ENCODE measurements around the gene EWSR1. TPM values are rescaled to one million over a fixed set of nuclear protein-coding genes. Genes with fewer than 3 reads are reported as not detected.

EWSR1 gene
- total and polyA plus RNA-seq, 2 donors (not counting 3 experiments of a cell fraction or from before 2014, with no cell fraction given), result 305 to 588 TPM

GRCh38 chr22:29327089-29327764 is 59.2 kb downstream of the EWSR1 start:
- Histone ChIP-seq H3K27me3 (ENCODE audit: control insufficient read depth in 2 of 2, insufficient read depth in 2 of 2, low read length in 2 of 2) (no peaks in the 10 kb centered on the region), H4K20me1 (replicated peaks; ENCODE audit: control insufficient read depth, extremely low read depth, insufficient read depth, low read length) (no peaks in the 10 kb centered on the region), H3K9me1 (replicated peaks; ENCODE audit: control insufficient read depth, extremely low read depth, insufficient read depth, low read length) (no peaks in the 10 kb centered on the region), H3K9ac (replicated peaks; ENCODE audit: extremely low read depth, insufficient read depth, low read length) (no peak overlapping the region), H3K9me3 (replicated peaks; ENCODE audit: control insufficient read depth, insufficient read depth, low read length) (no peaks in the 10 kb centered on the region), H3K4me2 (ENCODE audit: insufficient read depth, low read length) (no peak overlapping the region), H2AFZ (ENCODE audit: low read depth, low read length) (no peak overlapping the region), H3K4me1 (ENCODE audit: control insufficient read depth, extremely low read depth, insufficient read depth, low read length) (peaks cover 10% of the 10 kb centered on the region), H3K27ac (ENCODE audit: insufficient read depth, low read depth, low read length) (no peak overlapping the region), H3K79me2 (ENCODE audit: control insufficient read depth, insufficient read depth, low read length) (no peaks in the 10 kb centered on the region), H3K36me3 (ENCODE audit: control insufficient read depth in 2 of 2, extremely low read depth in 1 of 2, insufficient read depth in 2 of 2, low read length in 2 of 2) (peaks cover 4 to 34% of the 10 kb centered on the region in 2 experiments), H3K4me3 (replicated peaks in 1 of 3; ENCODE audit: insufficient read depth in 1 of 3, low read depth in 1 of 3, low read length in 3 of 3) (no peak overlapping the region)
- TF ChIP-seq, protein P1, sequence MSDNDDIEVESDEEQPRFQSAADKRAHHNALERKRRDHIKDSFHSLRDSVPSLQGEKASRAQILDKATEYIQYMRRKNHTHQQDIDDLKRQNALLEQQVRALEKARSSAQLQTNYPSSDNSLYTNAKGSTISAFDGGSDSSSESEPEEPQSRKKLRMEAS (IDR thresholded peaks at IDR 0.05; ENCODE audit: insufficient read depth, insufficient read length), result no peak
- no peak for TF ChIP-seq JUN (IDR thresholded peaks at IDR 0.05; ENCODE audit: borderline replicate concordance, insufficient read depth, insufficient read length, low read depth)
- TF ChIP-seq MYC (IDR thresholded peaks at IDR 0.05; ENCODE audit: low read depth, low read length), result no peak
- TF ChIP-seq EZH2 (IDR thresholded peaks at IDR 0.05; ENCODE audit: borderline replicate concordance, low read depth, low read length, severe bottlenecking), result no peak
- no peak for TF ChIP-seq FOS (IDR thresholded peaks at IDR 0.05; ENCODE audit: borderline replicate concordance, insufficient read depth, low read length)
- no peak for TF ChIP-seq POLR2AphosphoS5 (IDR thresholded peaks at IDR 0.05; ENCODE audit: insufficient read depth, low read depth, low read length)
- no peak for TF ChIP-seq POLR2A (IDR thresholded peaks at IDR 0.05; ENCODE audit: low read depth, low read length)
- ChIA-PET POLR2A (no interaction called here), CTCF (no interaction called here)
- dilution Hi-C loops (cut with MboI; ENCODE audit: extremely low pct_ligation_motif_present, low sequenced_read_pairs) (no loop called here), intact Hi-C loops (cut with micrococcal nuclease) (no loop called here)
- DNase-seq (ENCODE audit: low read depth, low spot score) (no peak), FAIRE-seq (no peak)
- BruUV-seq (replicated peaks), result no TSS peak

- no peak for DNase-seq (ENCODE audit: low read depth, low spot score)
- Histone ChIP-seq H3K9ac (replicated peaks; ENCODE audit: extremely low read depth, insufficient read depth, low read length) (no peak overlapping the region), H3K9me1 (replicated peaks; ENCODE audit: control insufficient read depth, extremely low read depth, insufficient read depth, low read length) (no peaks in the 10 kb centered on the region), H3K79me2 (ENCODE audit: control insufficient read depth, insufficient read depth, low read length) (no peaks in the 10 kb centered on the region), H4K20me1 (replicated peaks; ENCODE audit: control insufficient read depth, extremely low read depth, insufficient read depth, low read length) (no peaks in the 10 kb centered on the region), H3K4me1 (ENCODE audit: control insufficient read depth, extremely low read depth, insufficient read depth, low read length) (peaks cover 10% of the 10 kb centered on the region), H3K4me3 (replicated peaks in 1 of 3; ENCODE audit: insufficient read depth in 1 of 3, low read depth in 1 of 3, low read length in 3 of 3) (no peak overlapping the region), H3K4me2 (ENCODE audit: insufficient read depth, low read length) (no peak overlapping the region), H3K27ac (ENCODE audit: insufficient read depth, low read depth, low read length) (no peak overlapping the region), H3K36me3 (ENCODE audit: control insufficient read depth in 2 of 2, extremely low read depth in 1 of 2, insufficient read depth in 2 of 2, low read length in 2 of 2) (peaks cover 4 to 41% of the 10 kb centered on the region in 2 experiments), H3K9me3 (replicated peaks; ENCODE audit: control insufficient read depth, insufficient read depth, low read length) (no peaks in the 10 kb centered on the region), H3K27me3 (ENCODE audit: control insufficient read depth in 2 of 2, insufficient read depth in 2 of 2, low read length in 2 of 2) (no peaks in the 10 kb centered on the region), H2AFZ (ENCODE audit: low read depth, low read length) (no peak overlapping the region)
- intact Hi-C loops (cut with micrococcal nuclease), result no loop called here
- dilution Hi-C loops (cut with MboI; ENCODE audit: extremely low pct_ligation_motif_present, low sequenced_read_pairs), result no loop called here
- TF ChIP-seq FOS (IDR thresholded peaks at IDR 0.05; ENCODE audit: borderline replicate concordance, insufficient read depth, low read length) (no peak), EZH2 (IDR thresholded peaks at IDR 0.05; ENCODE audit: borderline replicate concordance, low read depth, low read length, severe bottlenecking) (no peak)
- TF ChIP-seq, protein P2, sequence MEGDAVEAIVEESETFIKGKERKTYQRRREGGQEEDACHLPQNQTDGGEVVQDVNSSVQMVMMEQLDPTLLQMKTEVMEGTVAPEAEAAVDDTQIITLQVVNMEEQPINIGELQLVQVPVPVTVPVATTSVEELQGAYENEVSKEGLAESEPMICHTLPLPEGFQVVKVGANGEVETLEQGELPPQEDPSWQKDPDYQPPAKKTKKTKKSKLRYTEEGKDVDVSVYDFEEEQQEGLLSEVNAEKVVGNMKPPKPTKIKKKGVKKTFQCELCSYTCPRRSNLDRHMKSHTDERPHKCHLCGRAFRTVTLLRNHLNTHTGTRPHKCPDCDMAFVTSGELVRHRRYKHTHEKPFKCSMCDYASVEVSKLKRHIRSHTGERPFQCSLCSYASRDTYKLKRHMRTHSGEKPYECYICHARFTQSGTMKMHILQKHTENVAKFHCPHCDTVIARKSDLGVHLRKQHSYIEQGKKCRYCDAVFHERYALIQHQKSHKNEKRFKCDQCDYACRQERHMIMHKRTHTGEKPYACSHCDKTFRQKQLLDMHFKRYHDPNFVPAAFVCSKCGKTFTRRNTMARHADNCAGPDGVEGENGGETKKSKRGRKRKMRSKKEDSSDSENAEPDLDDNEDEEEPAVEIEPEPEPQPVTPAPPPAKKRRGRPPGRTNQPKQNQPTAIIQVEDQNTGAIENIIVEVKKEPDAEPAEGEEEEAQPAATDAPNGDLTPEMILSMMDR (IDR thresholded peaks at IDR 0.05; ENCODE audit: extremely low read depth in 1 of 2, insufficient read depth in 1 of 2, low read depth in 1 of 2, low read length in 2 of 2), result peak in 1 of 2 donors; percentile 5
- POLR2A ChIA-PET, result no interaction called here
- TSS peak; percentile 76 for BruUV-seq (replicated peaks)
- FAIRE-seq, result no peak
- CTCF ChIA-PET, result no interaction called here
Measured at GRCh38 chr22:29328055-29328454, 60.0 kb downstream of the EWSR1 start.

All from endothelial cell of umbilical vein (primary cell).